ENCODE results near the gene DSG1.

GRCh38 chr18:31270578-31270977, 47.4 kb upstream of the DSG1 start:
- TF ChIP-seq ISL1 (CRISPR knock-in tag; IDR thresholded peaks at IDR 0.05) (no peak), CSDC2 (CRISPR knock-in tag; IDR thresholded peaks at IDR 0.05) (no peak), RARB (CRISPR knock-in tag; IDR thresholded peaks at IDR 0.05) (no peak), CREB5 (CRISPR knock-in tag; IDR thresholded peaks at IDR 0.05; ENCODE audit: low read depth) (no peak), ZNF70 (CRISPR knock-in tag; IDR thresholded peaks at IDR 0.05) (no peak), BACH2 (CRISPR knock-in tag; IDR thresholded peaks at IDR 0.05; ENCODE audit: borderline replicate concordance) (no peak), ZFP3 (CRISPR knock-in tag; IDR thresholded peaks at IDR 0.05) (no peak)

All from SK-N-SH treated with all-trans-retinoic acid at 6 μM for 48 hours (cell line).